G401.6 (cell line): Measurements from ENCODE around the gene CAMK1.

Experiments
- FAIRE-seq: peaks from 2 replicates; lab custom pipeline; 2012; peaks lifted over from hg19 to GRCh38; lab: Jason Lieb, UNC

Gene CAMK1

GRCh38 chr3:9769426-9770275 lies at the start of gene CAMK1:
Gene CAMK1 (minus strand): TSS chr3:9769947. CDS start chr3:9767749, 2,198 bp downstream.
- FAIRE-seq: no peak

GRCh38 chr3:9818666-9819335 lies 49.1 kb upstream of the CAMK1 start:
- no peak for FAIRE-seq

DNA sequence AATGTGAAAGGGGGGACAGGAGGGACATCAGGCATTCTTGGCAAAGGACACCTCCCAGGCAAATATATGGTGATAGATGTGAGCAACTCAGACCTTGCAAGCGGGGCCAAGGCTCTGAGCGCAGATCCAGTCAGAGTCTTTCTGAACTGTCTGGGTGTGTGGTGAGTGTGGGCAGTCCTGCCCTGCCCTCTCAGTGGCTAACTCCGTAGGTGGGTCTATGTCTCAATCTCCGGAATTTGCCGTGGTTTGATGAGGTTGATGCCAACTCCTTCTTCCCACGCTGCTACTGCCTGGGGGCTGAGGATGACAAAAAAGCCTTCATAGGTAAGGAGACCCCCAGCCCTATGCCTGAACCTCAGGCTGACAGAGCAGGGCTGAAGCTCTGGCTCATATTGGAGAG lies 47.7 kb upstream of the CAMK1 start:
- FAIRE-seq: no peak

GRCh38 chr3:9815986-9816385 lies 46.2 kb upstream of the CAMK1 start:
- FAIRE-seq: no peak

- FAIRE-seq: no peak
These were observed 43.2 kb upstream of the CAMK1 start for GRCh38 chr3:9812870-9813483.

DNA sequence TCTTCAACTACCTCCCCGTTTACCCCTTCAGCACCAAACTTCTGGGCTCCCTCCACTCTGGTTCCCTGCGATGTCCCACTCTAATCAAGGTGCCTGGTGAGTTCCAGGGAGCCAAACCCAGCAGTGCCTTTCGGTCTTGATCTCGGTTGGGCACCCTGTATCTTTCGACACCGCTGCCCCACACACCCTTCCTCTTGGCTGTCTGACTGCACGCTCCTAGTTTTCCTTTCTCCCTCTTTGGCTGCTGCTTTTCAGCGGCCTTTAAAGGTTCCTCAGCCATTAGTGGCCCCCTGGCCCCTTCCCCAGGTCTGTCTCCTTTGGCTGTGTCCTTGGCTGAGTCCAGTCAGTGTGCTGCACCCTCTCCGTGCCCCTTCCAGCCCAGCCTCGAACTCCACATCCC lies 41.1 kb upstream of the CAMK1 start:
- no peak for FAIRE-seq

DNA sequence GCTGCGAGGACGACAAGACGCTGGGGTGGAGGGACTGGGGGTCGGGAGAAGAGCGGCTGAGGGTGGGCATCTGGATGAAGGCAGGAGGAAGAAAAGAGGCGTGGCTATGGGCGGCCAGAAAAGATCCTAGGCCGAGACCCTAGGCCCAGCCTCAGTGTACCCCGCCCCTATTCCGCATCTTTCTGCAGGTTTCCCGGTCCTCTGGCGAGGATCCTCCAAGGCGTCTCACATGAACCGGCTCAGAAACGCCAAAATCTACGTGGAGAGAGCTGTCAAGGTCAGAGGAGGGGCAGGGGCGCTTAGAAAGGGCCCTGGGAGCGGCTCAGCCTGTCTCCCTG lies 40.7 kb upstream of the CAMK1 start:
- no peak for FAIRE-seq

- FAIRE-seq: no peak
These were observed 40.1 kb upstream of the CAMK1 start, which contains the start of gene TTLL3 for GRCh38 chr3:9809615-9810432. Gene TTLL3 (plus strand): TSS chr3:9810262. CDS start chr3:9810662, 400 bp downstream.

DNA sequence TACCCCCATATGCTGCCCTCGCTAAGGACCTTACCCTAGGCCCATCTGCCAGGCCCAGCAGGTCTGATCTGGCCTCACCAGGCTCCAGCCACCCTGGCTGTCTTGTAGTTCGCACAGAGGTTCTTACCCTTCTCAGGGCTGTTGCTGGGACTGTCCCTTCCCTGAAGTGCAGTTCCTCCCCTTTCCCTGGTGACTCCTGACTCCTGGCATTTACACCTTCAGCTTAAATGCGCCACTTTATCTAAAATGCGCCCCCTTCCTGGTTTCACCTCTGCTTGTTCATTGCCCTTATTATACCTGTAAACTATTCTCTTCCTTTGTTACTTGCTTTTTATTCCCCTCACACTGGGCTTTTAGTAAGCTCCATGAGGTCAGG lies 39.5 kb upstream of the CAMK1 start:
- no peak for FAIRE-seq

DNA sequence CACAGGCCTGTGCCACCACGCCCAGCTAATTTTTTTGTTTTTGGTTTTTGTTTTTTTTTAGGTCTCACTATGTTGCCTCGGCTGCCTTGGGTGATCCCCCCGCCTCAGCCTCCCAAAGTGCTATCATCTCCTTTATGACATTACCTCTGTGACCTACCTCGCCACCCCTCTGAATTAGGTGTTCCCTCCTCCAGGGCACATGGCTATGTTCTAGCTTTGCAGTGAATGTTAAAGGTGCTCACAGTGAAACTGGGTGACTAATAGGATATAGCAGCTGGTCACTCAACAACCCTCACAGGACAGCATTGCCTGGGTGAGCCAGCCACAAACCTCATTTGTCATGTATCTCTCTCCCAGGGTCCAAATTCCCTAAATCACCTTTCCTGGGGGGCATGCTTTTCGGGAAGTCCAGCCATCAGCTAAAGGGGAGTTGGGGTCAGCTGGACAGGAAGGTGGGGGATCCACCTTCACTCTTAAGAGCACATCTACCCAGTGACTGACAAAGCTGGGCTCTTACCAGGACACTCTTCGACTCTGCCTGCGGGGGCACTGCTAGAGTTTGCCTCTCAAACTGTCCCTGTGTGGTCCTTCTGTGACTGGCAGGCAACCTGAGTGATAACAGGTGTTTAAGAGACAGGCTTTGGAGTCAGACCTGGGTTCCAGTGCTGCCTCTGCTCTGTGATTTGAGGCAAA lies 38.7 kb upstream of the CAMK1 start:
- no peak for FAIRE-seq

- FAIRE-seq: no peak
These were observed 38.2 kb upstream of the CAMK1 start for GRCh38 chr3:9807981-9808344.

GRCh38 chr3:9806688-9807589 lies 37.2 kb upstream of the CAMK1 start:
- no peak for FAIRE-seq

GRCh38 chr3:9806137-9806536 lies 36.4 kb upstream of the CAMK1 start:
- no peak for FAIRE-seq

GRCh38 chr3:9804996-9805395 lies 35.2 kb upstream of the CAMK1 start:
- no peak for FAIRE-seq

DNA sequence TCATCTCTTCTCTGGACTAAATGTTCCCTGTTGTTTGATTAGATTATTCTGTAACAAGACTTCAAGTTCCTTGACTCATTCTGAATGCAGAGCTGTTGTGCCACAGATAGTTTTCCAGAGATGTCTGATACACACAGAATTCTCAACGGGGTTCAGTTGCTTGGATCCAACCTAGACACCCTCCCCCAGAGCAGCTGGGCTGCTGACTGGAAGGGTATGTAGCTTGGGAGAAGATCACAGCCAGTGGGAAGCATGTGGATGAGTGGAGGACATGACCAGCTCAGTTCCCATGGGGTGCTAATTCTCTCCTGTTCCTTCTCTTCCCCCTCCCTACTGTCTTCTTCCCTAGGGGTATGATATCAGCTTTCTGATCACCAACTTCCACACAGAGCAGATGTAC lies 33.7 kb upstream of the CAMK1 start:
- no peak for FAIRE-seq

DNA sequence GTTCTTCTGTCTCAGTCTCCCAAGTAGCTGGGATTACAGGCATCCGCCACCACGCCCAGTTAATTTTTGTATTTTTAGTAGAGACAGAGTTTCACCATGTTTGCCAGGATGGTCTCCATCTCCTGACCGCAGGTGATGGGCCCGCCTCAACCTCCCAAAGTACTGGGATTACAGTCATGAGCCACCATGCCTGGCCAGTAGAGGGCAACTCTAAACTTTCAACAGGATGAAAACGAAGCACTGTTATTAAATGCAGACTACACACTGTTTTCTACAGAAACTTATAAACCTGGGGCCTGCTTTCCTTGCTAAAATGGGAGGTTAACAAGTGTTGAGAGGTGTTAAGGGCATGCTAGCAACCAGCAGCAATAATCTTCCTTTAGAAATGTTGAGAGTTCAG lies 30.8 kb upstream of the CAMK1 start:
- no peak for FAIRE-seq

DNA sequence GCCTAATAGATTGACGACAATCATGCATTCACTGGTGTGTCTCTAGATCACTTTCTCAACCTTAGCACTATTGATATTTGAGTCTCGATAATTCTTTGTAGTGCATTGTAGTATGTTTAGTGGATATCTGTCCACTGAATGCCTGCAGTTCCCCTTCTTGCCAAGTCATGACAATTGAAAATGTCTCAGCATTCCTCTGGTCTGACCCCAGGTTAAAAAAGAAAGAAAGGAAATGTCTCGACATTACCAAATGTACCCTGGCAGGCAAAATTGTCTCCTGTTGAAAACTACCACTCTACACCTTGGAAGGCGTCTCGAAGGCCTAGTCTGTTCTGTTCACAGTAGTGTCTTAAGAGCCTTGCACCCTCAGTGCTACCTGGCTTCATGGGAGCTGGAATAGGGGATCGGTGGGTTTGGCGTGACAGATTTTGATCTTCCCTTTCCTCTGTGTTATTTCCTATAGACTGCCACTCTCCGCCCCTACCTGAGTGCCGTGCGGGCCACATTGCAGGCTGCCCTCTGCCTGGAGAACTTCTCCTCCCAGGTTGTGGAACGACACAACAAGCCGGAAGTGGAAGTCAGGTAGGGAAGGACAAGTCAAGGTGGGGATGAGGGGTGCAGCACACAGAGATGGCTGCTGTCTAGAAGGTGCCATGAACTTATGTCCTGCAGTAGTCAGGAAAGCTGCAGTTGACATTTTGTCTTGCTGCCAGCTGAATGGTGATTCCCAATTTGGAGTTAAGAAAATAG lies 27.6 kb upstream of the CAMK1 start:
- no peak for FAIRE-seq

GRCh38 chr3:9795207-9795606 lies 25.5 kb upstream of the CAMK1 start:
- no peak for FAIRE-seq

DNA sequence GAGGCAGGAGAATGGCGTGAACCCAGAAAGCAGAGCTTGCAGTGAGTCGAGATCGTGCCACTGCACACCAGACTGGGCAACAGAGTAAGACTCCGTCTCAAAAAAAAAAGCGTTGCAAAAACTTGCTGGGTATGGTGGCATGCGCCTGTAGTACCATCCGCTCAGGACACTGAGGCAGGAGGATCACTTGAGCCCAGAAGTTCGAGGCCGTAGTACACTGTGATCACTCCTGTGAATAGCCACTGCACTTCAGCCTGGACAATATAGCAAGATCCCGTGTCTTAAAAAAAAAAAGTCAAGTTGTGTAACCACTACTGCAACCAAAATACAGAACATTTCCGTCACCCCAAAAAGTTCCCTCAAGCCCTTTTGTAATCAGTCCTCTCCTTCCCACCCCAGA lies 24.7 kb upstream of the CAMK1 start:
- FAIRE-seq: no peak

DNA sequence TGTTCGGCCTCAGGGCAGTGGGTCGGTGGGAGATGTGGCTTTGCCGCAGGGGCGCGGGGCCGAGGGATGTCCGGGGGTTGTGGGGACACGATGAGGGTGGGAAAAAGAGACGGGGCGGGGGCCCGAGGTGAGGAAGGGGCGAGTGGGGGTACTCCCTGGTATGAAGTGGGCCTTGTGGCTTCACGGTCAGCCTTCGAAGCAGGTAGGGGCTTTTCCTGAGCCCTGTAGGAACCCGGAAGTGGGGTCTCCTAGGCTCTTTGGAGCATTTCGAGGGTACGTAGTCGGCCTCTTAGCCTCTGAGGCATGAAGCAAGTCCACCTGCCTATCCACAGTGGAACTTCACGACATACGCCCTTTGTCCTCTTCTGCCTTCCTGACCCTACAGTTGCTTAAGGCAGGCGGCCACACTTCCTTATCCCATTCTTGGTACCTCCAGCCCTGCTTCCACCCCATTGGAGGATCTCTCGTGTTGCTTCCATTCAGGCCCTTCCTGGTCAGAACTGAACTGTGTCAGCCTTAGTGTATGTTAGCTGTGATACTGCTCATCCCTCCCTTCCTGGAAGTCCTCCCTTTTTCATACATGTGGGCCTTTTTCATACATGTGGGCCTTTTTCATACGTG lies 23.5 kb upstream of the CAMK1 start:
- FAIRE-seq: no peak
